GM19397 (cell line): Measurements from ENCODE around the gene PCDHA7.
"Not testable (repeated sequence)": the region's sequence is repeated elsewhere in the genome, so short reads cannot be mapped to it uniquely, and the experiment has no call there.

Experiments
- ATAC-seq: cut with Tn5 transposase; IDR thresholded peaks from one replicate; pipeline ENCODE4 v1.9.1; 2021; ENCODE audit warnings: mild to moderate bottlenecking, moderate library complexity; ENCODE audit not compliant: unreplicated experiment

PCDHA7 gene

GRCh38 chr5:140833993-140834392 is at the start of gene PCDHA7:
PCDHA7 (plus strand) TSS chr5:140834269; CDS start chr5:140834384, 115 bp downstream.
- ATAC-seq = no peak

GRCh38 chr5:140785905-140786686 is 48.0 kb upstream of the PCDHA7 start, which contains the start of gene PCDHA1:
PCDHA1 (plus strand) TSS chr5:140786140.
- ATAC-seq = no peak

DNA sequence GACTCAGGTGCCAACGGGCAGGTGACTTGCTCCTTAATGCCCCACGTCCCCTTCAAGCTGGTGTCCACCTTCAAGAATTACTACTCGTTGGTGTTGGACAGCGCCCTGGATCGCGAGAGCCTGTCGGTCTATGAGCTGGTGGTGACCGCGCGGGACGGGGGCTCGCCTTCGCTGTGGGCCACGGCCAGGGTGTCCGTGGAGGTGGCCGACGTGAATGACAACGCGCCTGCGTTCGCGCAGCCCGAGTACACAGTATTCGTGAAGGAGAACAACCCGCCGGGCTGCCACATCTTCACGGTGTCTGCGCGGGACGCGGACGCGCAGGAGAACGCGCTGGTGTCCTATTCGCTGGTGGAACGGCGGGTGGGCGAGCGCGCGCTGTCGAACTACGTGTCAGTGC is 46.6 kb upstream of the PCDHA7 start:
- not testable (repeated sequence) for ATAC-seq

- not testable (repeated sequence) for ATAC-seq
These were observed 46.1 kb upstream of the PCDHA7 start for GRCh38 chr5:140787849-140788504.

- ATAC-seq = no peak
These were observed 43.0 kb upstream of the PCDHA7 start for GRCh38 chr5:140791089-140791488.

DNA sequence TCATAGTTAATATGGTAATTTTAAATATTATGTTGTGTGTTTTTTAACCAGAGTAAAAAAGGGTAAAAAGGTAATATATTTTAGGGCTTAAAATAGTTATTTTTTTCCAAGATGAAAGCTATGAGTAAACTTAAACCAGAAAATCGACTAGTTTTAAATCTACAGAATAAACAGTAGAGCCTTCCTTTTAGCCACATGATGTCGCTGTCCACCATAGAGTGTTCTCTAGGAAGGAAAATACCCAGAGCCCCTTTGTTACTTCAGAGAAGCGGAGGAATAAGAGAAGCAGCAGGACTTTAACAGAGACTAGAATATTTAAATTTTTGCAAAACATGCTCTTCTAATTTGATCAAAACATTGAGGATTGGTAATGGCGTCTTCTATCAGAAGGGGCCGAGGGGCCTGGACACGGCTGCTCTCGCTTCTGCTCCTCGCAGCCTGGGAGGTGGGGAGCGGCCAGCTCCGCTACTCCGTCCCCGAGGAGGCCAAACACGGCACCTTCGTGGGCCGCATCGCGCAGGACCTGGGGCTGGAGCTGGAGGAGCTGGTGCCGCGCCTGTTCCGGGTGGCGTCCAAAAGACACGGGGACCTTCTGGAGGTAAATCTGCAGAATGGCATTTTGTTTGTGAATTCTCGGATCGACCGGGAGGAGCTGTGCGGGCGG is 39.3 kb upstream of the PCDHA7 start, which contains the start of gene PCDHA2:
Gene PCDHA2, plus strand, starts transcription at position 258 of the 664 bp plus-strand sequence.
- ATAC-seq = no peak

DNA sequence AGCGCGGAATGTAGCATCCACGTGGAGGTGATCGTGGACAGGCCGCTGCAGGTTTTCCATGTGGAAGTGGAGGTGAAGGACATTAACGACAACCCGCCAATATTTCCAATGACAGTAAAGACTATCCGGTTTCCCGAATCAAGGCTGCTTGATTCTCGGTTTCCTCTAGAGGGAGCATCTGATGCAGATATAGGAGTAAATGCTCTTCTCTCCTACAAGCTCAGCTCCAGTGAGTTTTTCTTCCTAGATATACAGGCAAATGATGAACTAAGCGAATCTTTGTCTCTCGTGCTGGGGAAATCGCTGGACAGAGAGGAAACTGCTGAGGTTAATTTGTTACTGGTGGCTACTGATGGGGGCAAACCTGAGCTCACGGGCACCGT is 38.8 kb upstream of the PCDHA7 start:
- ATAC-seq = no peak

- ATAC-seq = not testable (repeated sequence)
These were observed 37.9 kb upstream of the PCDHA7 start for GRCh38 chr5:140796072-140796717.

DNA sequence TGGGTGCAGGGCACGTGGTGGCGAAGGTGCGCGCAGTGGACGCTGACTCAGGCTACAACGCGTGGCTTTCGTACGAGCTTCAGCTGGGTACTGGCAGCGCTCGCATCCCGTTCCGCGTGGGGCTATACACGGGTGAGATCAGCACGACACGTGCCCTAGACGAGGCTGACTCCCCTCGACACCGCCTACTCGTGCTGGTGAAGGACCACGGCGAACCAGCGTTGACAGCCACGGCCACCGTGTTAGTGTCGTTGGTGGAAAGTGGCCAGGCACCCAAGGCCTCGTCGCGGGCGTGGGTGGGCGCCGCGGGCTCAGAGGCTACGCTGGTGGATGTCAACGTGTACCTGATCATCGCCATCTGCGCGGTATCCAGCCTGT is 37.4 kb upstream of the PCDHA7 start:
- no peak for ATAC-seq

- no peak for ATAC-seq
These were observed 33.1 kb upstream of the PCDHA7 start, which contains the start of gene PCDHA3 for GRCh38 chr5:140800816-140801493. PCDHA3 (plus strand) TSS chr5:140801057.

DNA sequence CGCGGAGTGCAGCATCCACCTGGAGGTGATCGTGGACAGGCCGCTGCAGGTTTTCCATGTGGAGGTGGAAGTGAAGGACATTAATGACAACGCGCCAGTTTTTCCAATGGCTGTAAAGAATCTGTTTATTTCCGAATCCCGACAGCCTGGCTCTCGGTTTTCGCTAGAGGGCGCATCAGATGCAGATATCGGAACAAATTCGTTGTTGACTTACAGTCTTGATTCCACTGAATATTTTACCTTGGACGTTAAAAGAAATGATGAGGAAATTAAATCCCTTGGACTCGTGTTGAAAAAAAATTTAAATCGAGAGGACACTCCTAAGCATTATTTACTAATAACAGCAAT is 32.6 kb upstream of the PCDHA7 start:
- no peak for ATAC-seq

GRCh38 chr5:140802381-140802780 is 31.7 kb upstream of the PCDHA7 start:
- ATAC-seq = not testable (repeated sequence)

GRCh38 chr5:140802781-140803271 is 31.2 kb upstream of the PCDHA7 start:
- no peak for ATAC-seq

DNA sequence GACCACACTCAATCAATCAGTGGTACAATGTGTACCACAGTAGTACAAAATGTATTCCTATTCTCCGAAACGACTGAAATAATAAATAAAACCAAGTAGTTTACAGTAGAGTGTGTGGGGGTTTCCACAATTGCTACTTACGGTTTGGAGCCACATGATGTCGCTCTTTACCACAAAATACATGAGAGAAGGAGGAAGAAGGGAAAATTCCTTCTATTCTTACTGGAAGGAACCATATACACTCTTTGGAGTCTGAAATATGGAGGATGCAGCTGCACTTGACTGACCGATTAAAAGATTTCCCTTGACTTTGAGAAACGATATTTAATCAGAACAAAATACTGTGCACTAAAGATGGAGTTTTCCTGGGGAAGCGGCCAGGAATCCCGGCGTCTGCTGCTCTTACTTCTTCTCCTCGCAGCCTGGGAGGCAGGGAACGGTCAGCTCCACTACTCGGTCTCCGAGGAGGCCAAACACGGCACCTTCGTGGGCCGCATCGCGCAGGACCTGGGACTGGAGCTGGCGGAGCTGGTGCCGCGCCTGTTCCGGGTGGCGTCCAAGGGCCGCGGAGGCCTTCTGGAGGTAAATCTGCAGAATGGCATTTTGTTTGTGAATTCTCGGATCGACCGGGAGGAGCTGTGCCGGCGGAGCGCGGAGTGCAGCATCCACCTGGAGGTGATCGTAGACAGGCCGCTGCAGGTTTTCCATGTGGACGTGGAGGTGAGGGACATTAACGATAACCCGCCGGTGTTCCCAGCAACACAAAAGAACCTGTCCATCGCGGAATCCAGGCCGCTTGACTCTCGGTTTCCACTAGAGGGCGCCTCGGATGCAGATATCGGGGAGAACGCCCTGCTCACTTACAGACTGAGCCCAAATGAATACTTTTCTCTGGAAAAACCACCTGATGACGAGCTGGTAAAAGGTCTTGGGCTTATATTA is 27.0 kb upstream of the PCDHA7 start, which contains the start of gene PCDHA4:
Gene PCDHA4, plus strand, starts transcription at position 235 of the 942 bp plus-strand sequence.
- ATAC-seq = no peak

GRCh38 chr5:140808241-140808888 is 25.7 kb upstream of the PCDHA7 start:
- not testable (repeated sequence) for ATAC-seq

DNA sequence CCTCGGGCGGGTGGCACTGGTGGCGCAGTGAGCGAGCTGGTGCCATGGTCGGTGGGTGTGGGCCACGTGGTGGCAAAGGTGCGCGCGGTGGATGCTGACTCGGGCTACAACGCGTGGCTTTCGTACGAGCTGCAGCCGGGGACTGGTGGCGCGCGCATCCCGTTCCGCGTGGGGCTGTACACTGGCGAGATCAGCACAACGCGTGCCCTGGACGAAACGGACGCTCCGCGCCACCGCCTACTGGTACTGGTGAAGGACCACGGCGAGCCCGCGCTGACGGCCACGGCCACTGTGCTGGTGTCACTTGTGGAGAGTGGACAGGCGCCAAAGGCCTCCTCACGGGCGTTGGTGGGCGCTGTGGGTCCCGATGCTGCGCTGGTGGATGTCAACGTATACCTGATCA is 25.2 kb upstream of the PCDHA7 start:
- no peak for ATAC-seq

DNA sequence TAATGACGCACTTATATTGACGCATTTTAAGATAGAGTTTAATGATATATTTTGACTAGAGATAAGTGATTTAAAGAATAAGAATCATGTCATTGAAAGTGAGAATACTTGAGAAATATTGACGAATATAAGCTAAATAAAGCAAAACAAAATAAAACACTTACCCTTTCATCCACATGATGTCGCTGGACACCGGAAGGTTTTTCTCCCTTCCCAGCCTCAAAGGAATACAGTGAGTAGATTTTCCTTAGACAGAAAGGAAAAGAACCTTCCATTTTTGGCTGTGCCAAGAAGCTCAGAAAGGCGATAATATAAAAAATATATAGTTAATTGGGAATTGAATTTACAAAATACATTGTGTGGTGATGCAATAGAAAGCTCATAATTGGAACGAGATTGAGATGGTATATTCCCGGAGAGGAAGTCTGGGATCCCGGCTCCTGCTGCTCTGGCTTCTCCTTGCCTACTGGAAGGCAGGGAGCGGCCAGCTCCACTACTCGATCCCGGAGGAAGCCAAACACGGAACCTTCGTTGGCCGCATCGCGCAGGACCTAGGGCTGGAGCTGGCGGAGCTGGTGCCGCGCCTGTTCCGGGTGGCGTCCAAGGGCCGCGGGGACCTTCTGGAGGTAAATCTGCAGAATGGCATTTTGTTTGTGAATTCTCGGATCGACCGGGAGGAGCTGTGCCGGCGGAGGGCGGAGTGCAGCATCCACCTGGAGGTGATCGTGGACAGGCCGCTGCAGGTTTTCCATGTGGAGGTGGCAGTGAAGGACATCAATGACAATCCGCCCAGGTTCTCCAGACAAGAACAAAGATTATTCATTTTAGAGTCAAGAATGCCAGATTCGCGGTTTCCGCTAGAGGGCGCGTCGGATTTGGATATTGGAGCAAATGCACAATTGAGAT is 12.4 kb upstream of the PCDHA7 start, which contains the start of gene PCDHA5:
Gene PCDHA5, plus strand, starts transcription at position 239 of the 906 bp plus-strand sequence.
- ATAC-seq = no peak

DNA sequence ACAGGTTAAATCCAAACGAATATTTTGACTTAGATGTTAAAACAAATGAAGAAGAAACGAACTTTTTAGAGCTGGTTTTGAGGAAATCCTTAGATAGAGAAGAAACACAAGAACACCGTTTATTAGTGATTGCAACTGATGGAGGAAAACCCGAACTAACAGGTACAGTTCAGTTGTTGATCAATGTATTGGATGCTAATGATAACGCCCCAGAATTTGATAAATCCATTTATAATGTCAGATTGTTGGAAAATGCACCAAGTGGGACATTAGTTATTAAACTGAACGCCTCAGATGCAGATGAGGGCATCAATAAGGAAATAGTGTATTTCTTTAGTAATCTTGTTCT is 11.8 kb upstream of the PCDHA7 start:
- no peak for ATAC-seq
